ENCODE results near the gene ARFGAP1. TPM values are rescaled to one million over a fixed set of nuclear protein-coding genes. Genes with fewer than 3 reads are reported as not detected.

Gene ARFGAP1
- total RNA-seq, 2 donors from 2014 or later = 58.6 to 62.6 TPM

DNA sequence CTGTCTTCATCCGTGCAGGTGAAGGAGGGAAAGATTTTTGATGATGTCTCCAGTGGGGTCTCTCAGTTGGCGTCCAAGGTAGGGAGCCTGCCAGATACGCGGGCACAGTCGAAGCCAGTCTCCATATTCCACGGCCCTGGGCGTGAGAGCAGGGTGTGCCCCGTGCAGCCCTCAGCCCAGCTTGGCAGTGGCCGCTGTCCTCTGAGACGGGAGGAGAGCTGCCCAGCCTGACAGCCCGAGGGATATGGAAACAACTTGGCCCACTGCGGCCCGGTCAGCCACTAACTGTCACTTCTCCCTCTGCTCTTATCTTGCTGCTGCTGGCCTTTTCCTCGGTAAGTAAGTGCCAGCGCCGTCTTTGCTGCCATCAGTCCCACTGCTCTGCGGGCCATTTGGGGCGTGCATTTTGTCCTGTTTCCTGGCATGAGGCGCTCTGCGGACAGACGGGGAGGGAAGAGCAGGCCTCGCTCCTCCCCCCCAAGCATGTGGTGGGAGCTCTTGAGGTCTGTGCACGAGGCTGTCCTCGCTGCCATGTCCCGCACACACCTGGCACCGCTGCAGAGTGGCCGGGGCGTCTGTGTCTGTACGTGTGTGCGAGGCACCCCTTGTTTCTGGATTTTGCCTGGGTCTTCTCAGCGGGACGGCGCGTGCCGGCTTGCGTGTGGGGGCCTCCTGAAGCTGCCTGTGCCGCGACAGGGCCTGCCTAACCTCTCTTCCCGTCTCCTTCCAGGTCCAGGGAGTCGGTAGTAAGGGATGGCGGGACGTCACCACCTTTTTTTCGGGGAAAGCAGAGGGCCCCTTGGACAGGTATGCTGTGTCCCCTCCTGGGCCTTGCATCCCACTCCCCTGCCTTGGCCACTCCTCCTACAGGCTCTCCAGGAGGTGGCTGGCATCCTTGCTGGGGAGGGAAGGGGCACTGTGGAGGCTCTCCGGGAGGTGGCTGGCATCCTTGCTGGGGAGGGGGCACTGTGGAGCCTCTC, 13.3 kb downstream of the ARFGAP1 start:
- DNase-seq (ENCODE audit: low spot score) = no peak
- intact Hi-C loops (cut with DNase I) = no loop called here

DNA sequence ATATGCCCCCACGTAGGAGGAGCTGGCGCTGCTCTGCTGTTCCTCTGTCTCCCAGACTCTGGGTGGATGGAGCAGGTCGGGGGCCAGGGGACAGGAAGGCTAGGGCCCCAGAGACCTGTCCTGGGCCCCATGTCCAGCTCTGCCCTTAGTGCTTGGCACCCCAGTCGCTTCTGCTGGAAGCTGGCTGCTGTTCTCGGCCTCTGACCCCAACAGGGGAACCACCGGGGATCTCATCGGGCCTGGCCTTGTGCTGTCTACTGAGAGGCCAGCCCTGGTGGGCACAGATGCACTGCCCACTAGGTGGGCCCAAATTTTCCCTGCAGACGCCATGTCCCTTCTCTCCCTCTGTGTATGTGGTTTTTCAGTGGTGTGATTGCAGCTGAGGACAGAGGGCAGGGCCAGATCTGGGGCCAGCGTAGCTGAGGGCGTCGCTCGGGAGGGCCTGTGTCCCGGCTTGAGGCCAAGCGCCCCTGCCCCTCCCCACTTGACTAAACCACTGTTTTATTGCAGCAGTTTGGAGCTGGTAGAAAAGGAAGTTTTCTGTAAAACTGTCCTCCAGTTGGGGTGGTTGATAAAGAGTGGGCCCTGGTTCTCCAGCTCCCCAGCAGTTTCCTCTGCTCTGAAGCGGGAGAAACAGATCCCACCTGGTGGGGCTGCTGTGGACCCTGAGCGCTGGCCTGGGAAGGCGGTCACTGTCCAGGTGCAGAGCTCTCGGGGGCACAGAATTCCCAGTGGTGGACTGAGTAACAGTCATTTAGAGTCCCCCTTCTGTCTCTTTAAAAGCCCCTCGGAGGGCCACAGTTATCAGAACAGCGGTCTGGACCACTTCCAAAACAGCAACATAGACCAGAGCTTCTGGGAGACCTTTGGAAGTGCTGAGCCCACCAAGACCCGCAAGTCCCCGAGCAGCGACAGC, 14.4 kb downstream of the ARFGAP1 start:
- intact Hi-C loops (cut with DNase I) = no loop called here
- no peak for DNase-seq (ENCODE audit: low spot score)

DNA sequence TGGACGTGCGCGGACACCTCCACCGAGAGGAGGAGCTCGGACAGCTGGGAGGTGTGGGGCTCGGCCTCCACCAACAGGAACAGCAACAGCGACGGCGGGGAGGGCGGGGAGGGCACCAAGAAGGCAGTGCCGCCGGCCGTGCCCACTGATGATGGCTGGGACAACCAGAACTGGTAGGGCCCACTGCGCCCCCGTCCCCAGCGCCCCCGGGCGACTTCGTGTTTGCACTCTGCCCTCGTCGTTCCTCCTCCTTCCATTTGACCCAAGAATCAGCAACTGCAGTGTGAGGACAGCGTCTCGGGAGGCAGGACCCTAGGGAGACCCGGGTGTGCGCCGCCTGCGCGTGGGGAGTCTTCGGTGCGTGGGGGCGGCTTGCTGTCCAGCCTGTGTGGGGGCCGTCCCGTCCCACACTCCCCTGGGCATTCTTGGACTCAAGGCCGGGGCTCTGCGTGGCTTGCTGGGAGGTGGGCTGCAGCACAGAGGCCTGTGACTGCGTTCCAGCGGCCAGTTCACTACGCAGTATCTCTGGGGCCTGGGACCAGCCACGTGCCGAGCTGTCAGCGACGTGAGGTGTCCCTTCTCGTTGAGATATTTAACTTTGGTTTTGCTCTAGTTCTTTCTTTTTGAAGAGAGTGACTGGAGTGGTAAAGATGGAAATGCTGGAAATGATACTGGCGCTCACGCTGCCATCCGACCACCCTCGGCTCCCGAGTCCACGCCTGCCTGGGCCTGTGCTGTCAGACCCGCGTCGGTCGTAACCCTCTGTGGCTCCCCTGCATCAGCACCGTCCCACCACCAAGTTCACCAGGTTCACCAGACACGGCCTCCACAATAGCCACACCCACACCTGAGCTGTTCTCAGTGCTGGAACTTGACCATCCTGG, 15.3 kb downstream of the ARFGAP1 start:
- intact Hi-C loops (cut with DNase I) = no loop called here
- DNase-seq (ENCODE audit: low spot score) = no peak

DNA sequence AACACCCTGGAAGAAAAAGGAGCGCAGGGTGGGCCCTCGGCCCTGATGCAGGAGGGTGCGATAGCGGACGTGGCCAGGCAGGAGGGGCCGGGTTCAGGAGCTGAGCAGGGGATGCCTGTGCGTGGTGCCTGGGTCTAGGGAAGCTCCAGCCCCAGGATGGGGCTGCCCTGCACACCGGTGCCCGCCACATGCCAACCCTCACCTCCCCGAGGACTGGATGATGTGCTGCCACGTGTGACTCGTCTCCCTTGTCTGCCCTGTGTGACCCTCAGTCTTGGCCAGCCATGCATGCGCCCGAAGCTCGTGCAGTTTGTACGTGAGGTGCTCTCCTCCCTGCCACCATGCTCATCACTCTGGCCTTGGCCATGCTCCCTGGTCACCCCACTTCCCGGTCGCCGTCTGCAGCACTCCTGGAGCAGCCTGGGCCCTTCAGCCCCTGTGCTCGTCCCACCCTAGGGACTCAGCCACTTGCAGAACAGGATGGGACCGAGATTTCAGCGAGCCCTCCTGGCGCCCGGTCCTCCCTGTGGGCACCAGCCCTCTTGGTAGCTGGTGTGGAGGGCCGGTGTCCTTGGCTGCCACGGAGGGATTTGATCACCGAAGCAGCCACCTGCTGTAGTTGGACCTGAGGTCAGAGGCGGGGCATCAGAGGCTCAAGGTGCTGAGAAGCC, 16.1 kb downstream of the ARFGAP1 start:
- intact Hi-C loops (cut with DNase I) = no loop called here
- no peak for DNase-seq (ENCODE audit: low spot score)

DNA sequence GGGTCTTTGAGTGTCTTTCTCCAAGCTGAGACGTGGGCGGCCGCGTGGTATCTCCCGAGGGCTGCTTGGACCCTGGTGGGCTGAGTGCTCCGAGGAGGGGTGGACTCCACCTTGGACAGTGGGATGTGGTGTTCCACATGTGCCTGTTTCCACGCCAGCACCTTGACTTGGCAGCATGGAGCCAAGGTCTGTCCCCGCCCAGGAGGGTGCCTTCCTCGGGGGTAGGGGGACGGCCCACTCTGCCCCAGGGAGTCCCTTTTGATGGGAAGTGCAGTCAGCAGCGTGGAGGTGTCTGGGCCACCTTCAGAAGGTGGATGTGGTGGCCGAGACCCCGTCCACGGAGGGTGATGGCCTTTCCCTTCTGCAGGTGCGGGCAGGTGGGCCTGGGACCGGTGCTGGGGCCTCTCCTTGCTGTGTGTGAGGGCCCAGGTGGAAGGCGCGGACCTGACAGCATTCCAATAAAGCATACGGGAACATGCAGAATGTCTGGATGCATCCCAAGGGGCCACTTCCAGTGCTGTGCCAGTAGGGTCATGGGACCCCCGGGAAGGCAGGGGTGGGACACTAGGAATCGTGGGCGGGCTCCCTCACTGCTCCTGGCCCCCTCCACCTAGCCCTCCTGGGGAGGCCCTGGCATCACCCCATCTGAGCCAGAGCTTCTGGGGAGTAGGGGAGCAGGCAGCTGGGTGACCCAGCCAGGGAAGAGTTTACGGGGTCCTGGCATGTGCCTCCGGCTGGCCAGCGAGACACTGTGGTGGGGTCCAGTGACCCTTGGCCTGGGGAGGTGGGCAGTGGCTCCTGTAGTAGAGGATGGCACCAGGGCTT, 16.9 kb downstream of the ARFGAP1 start:
- no peak for DNase-seq (ENCODE audit: low spot score)
- intact Hi-C loops (cut with DNase I) = no loop called here

DNA sequence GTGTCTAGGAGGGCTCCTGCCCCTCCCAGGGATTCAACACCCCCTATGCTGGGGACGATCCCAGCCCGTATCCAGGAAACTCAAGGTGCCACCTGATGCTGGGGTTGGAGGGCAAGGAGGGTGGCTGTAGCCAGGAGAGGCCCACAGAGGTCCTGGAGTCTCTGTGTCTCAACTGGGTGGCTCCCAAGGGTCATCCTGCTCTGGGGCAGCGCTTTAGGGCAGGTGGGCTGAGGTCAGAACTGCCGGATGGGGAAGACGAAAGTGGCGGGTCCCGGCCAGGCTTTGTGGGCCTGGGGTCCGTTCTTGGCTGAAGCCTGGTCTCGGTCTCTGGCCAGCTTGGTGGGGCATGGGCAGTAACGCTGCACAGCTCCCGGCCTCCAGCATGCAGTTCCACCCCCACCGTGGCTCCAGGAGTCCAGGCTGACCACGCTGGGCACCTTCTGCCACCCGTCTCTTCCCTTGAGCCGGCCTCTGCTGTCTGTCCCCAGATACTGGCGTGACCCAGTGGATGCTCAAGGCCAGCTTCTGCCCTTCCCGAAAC, 17.6 kb downstream of the ARFGAP1 start:
- DNase-seq (ENCODE audit: low spot score) = no peak
- intact Hi-C loops (cut with DNase I) = no loop called here

DNA sequence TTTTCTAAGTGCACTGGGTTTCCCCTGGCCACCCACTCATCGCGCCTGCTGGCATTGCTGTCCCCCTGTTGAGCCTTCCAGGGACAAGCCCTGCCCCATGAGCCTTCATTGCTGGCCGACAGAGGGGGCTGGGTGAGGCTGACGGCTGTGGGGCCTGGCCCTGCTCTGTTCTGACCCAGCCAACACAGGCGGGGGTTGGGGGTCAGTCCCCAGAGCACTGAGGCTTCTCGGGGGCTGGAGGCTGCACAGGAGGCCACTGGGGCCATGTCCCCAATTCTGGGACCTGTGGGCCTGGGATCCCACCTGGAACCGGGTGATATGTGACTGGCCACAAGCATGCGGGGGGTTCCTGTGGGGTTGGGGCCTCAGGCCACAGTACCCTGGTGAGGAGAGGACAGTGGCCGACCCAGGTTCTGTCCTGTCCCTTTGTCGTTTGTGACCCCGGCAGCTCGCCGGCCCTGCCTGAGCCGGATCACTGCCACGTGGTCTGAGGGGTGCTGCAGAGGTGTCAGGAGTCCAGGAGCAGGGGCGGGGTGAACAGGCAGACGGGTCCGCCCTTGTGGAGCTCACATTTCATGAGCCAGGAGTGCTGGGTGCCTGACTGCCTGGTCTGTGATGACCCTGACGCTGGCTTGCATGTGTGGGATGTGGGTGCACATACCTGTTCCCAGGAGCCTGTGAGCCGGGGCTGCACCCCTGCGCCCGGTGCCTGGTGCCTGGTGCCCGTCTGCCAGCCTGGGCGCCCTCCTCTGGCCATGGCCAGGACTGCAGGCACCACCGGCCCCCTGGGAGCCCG, 18.3 kb downstream of the ARFGAP1 start:
- intact Hi-C loops (cut with DNase I) = no loop called here
- no peak for DNase-seq (ENCODE audit: low spot score)

DNA sequence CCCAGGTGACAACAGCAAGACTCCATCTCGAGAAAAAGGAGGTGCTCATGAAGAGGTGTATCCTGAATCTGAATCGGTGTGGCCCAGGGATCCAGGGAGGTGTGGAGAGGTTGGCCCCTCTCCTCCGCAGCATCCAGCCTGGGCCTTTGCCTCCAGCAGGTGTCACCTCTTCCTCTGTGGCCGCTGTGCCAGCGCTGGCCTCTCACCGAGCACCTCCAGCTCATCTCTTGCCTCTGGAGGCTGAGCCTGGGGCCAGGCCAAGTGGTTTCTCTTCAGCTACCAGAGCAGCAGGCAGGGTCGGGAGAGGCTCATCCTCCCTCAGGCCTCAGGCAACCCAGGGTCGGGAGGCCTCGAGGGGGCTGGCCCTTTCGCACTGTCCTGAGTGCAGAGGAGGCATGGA, 19.2 kb downstream of the ARFGAP1 start:
- intact Hi-C loops (cut with DNase I) = no loop called here
- DNase-seq (ENCODE audit: low spot score) = no peak

DNA sequence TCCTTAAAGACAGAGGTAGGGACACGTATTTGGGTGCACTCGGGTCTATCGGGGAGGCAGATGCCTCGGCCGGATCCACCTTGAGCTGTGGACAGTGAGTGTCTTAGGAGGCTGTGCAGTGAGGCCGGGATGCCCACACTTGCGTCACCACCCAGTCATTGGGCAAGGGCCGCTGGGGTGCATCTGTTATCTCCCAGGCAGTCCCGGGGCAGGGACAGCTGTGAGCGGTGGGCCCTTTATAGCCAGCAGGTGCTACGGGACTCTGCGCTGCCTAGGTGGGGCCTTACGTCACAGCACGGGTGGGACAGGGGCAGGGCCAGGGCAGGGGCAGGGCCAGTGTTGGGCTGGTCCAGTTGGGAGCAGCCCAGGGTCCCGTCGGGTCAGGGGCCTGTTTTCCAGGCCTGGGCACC, 19.7 kb downstream of the ARFGAP1 start:
- intact Hi-C loops (cut with DNase I) = no loop called here

DNA sequence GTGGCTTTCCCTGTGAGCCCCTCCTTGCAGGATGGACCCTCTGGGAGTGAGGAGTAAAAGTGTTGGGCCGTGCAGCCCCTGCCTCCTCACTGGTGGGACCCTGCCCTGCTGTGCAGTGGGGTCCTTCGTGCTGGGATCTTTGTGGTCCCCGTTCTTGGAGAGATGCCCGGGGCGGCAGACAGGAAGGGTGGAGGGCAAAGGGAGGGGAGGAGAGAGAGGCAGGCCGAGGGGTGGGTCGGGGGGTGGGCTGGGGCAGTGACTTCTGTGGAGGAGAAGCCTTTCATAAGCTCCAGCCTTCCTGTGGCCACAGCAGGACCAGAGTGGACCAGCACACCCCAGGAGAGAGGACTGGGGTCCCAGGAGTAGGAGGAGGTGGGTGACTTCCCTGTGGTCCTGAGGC, 20.3 kb downstream of the ARFGAP1 start, which contains the start of gene COL20A1:
Gene COL20A1, plus strand, starts transcription at position 283 of the 400 bp plus-strand sequence. CDS start 1,922 bp downstream, outside the sequence.
- intact Hi-C loops (cut with DNase I) = no loop called here
- DNase-seq (ENCODE audit: low spot score) = no peak

More for the DNA sequence above, 19.7 kb downstream of the ARFGAP1 start:
- DNase-seq (ENCODE audit: low spot score) = no peak

DNA sequence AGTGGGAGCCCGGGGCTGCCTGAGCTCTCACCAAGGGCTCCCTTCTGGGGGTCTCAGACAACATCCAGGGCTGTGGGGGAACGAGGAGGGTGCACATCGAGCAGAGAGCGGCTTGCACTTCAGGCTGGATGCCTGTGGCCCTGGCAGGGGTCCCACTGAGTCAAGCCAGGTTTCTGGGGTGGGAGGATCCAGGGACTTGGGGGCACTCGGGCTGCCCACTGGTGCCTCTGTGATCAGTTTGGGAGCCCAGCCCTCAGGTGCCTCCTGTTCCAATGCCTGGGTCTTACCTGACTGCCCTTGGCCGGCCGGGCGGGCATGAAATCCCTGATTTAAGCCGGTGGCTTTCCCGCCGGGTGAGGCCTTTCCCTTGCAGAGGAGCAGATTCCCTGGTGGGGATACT, 20.8 kb downstream of the ARFGAP1 start:
- no peak for DNase-seq (ENCODE audit: low spot score)

DNA sequence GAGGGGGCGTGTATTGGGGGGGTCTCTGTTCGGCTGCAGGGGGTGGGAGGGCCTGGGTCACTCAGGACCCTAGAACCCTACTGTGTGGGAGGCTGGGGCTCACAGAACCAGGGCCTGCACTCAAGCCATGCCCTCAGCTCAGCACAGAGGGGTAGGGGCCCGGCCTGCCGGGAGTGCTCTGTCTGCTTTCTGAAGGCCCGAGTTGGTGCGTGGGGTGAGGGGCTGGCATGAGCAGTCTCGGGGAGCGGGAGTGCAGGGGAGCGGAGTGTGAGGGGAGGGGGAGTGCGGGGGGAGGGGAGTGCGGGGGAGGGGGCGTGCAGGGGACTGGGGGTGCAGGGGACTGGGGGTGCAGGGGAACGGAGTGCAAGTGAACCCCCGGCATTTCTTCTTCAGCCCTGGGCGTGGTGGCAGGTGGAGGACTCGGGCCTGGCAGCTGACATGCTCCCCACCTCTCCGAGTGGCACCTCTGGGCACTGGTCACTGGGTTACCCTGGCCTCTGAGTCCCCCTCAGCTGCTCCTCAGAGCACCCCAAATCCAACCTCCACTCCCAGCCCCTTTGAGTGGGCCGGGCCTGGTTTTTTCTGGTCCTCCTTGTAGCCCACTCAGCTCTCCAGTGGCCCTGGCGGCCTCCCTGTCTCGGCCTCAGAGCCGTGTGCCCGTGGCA, 21.4 kb downstream of the ARFGAP1 start:
- no peak for DNase-seq (ENCODE audit: low spot score)
- intact Hi-C loops (cut with DNase I) = no loop called here

More for the DNA sequence above, 20.8 kb downstream of the ARFGAP1 start:
- intact Hi-C loops (cut with DNase I) = no loop called here

DNA sequence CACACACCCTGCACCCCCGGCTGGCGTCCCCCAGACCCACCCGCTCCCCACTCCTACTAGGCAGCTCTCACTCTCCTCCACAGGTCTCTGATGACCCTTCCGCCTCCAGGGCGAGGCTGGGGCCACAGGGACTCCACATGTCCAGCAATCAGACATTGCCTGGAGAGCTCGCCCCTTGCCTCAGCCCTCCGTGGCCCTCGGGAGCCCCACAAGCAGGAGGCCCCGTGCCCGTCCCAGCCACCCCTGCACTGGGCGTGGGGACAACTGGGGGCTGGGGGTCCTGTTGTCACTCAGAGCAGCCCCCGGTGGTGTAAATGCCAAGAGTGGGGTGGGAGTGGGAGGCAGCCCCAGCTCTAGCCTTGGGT, 21.9 kb downstream of the ARFGAP1 start:
- no peak for DNase-seq (ENCODE audit: low spot score)
- intact Hi-C loops (cut with DNase I) = no loop called here

DNA sequence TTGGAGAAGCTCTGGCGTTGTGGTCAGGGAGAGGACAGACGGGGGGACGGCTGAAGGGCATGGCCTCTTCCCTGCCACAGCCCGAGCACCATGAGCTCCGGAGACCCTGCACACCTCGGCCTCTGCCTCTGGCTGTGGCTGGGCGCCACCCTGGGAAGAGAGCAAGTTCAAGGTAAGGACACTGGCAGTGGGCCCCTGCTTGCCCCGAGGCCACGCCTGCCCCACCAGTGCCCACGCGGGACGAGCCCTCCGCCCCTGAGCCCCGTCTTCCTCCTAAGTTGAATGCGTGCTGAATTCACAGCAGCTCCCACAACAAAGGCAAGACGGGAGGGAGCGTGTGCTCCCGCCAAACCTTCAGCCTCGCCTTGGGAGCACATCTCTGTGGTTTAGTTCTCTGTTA, 22.4 kb downstream of the ARFGAP1 start:
- DNase-seq (ENCODE audit: low spot score) = no peak
- intact Hi-C loops (cut with DNase I) = no loop called here

DNA sequence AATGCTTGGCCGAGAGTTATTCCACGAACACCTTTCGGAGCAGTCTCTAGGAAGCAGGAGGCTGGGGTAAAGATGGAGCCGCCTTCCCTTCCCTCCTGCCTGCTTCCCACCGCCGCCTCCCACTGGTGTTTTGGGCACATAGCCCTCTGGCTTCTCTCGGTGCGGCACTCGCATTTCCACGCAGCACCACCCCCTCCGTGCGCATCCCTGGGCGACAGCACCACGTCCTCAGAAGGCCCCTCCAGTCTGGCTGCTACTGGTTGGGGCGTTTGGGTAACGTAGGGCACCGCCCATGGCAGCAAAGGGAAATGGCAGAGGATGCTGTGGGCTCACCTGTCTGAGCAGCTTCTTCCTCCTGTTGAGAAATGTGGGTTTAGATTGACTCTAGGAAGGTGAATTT, 22.8 kb downstream of the ARFGAP1 start:
- DNase-seq (ENCODE audit: low spot score) = no peak
- intact Hi-C loops (cut with DNase I) = no loop called here

DNA sequence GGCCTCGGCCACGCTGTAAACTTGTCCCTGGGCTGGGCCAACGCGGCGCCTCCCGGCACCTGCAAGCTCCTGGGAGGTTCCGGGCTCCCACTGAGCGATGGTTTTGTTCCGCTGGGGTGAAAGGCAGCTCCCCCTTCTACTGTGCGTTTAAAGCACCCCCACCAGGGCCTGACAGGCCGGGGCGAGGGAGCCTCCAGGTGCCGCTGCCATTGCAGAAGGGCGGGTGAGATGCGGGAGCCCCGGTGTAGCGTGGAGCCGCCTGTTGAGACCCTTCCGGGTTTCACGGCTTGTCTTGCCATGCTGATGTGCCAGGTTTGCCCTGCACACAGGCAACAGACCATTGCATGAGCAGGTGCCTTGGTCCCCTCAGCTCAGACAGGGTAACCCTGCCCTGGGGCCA, 23.2 kb downstream of the ARFGAP1 start:
- intact Hi-C loops (cut with DNase I) = loop anchor here in 1 of 2 donors (2.0 kb wide), 1 partner anchor 333 kb away; no protein-coding TSS in a partner anchor
- no peak for DNase-seq (ENCODE audit: low spot score)

Data from posterior vena cava (tissue), 2 donors.